Activated CD8-positive, alpha-beta memory T cell treated with anti-CD3 and anti-CD28 coated beads, Interleukin-2, amount 10 ng/mL, durations not matched to agents 7 days and 5 days (primary cell): ENCODE data around the gene HNRNPUL2. TPM values are rescaled to one million over a fixed set of nuclear protein-coding genes. Genes with fewer than 3 reads are reported as not detected.
"Not testable (repeated sequence)": the region's sequence is repeated elsewhere in the genome, so short reads cannot be mapped to it uniquely, and the experiment has no call there.

ENCODE experiments used
- ATAC-seq: fragments of 150-1000 bp; cut with Tn5 transposase; one replicate; pipeline ENCODE4 v1.10.0; 2021; ENCODE audit warnings: moderate library complexity
- CTCF ChIA-PET: fragments of 350-600 bp; sonication (Branson Sonifier 250); formaldehyde crosslinking; loops from one replicate; lab custom pipeline; 2021; ENCODE audit warnings: antibody characterized with exemption; lab: Charles Lee
- DNase-seq: peaks from one replicate; pipeline ENCODE4 v3.0.0-alpha.2; 2020
- H3K27ac Mint-ChIP-seq: one replicate; pipeline ENCODE4 v1.8.0; 2021; ENCODE audit warnings: mild to moderate bottlenecking, mixed read lengths
- H3K27me3 Mint-ChIP-seq: one replicate; pipeline ENCODE4 v1.8.0; 2021; ENCODE audit warnings: mixed read lengths
- H3K36me3 Mint-ChIP-seq: one replicate; pipeline ENCODE4 v1.8.0; 2021; ENCODE audit warnings: mild to moderate bottlenecking, mixed read lengths
- H3K4me1 Mint-ChIP-seq: one replicate; pipeline ENCODE4 v1.8.0; 2021; ENCODE audit warnings: mixed read lengths
- H3K4me3 Mint-ChIP-seq: one replicate; pipeline ENCODE4 v1.8.0; 2021; ENCODE audit warnings: mild to moderate bottlenecking, moderate library complexity, mixed read lengths
- H3K9me3 Mint-ChIP-seq: one replicate; pipeline ENCODE4 v1.8.0; 2022; ENCODE audit warnings: low read depth, mixed read lengths
- total RNA-seq, 2 experiments: library from RNA; stranded (reverse); gene quantifications; one replicate each; pipeline ENCODE4 v1.2.3, GENCODE V29; 2021

The HNRNPUL2 gene
- 10 to 100 TPM; 61.6 to 66.6 TPM for total RNA-seq

- Mint-ChIP-seq H3K9me3 (no peaks in the 10 kb centered on the region), H3K4me1 (peaks cover 48% of the 10 kb centered on the region), H3K4me3 (peak within 1 kb of the TSS; percentile 94), H3K27me3 (no peaks in the 10 kb centered on the region), H3K36me3 (peaks cover 53% of the 10 kb centered on the region), H3K27ac (peak within 1 kb of the TSS; percentile 98)
- DNase-seq (peak; percentile 99), ATAC-seq (peak; percentile 86)
- CTCF ChIA-PET, result interaction anchor here (0.7 to 2.3 kb wide), 23 partner anchors 10 to 302 kb away, joined by 3 to 11 read pairs (median 4); partner anchors contain the start of genes C11orf98, CSKMT, MTA2 and POLR2G
Observed at GRCh38 chr11:62727165-62727871, at the start of gene HNRNPUL2. HNRNPUL2 (minus strand) TSS chr11:62727457; CDS start chr11:62727156, 301 bp downstream.

GRCh38 chr11:62775646-62776045, 48.4 kb upstream of the HNRNPUL2 start:
- peaks cover 11% of the 10 kb centered on the region for H3K36me3 Mint-ChIP-seq
- no peaks in the 10 kb centered on the region for H3K9me3 Mint-ChIP-seq
- H3K4me3 Mint-ChIP-seq, result no peak overlapping the region
- no peak for ATAC-seq
- H3K4me1 Mint-ChIP-seq, result peaks cover 34% of the 10 kb centered on the region
- H3K27ac Mint-ChIP-seq, result peak overlapping the region; percentile 6
- no peak for DNase-seq
- CTCF ChIA-PET, result interaction anchor here (1.8 to 20.9 kb wide), 3 partner anchors 8 to 14 kb away, joined by 7 to 242 read pairs (median 7); partner anchors contain the start of genes POLR2G and TMEM179B
- H3K27me3 Mint-ChIP-seq, result no peaks in the 10 kb centered on the region

- H3K36me3 Mint-ChIP-seq, result peaks cover 11% of the 10 kb centered on the region
- H3K27me3 Mint-ChIP-seq, result no peaks in the 10 kb centered on the region
- H3K27ac Mint-ChIP-seq, result peak overlapping the region; percentile 11
- DNase-seq, result no peak
- no peak for ATAC-seq
- CTCF ChIA-PET, result interaction anchor here (0.7 to 20.9 kb wide), 4 partner anchors 13 to 58 kb away, joined by 3 to 242 read pairs (median 3); partner anchors contain the start of genes POLR2G, STX5 and TMEM179B
- no peak overlapping the region for H3K4me3 Mint-ChIP-seq
- H3K4me1 Mint-ChIP-seq, result peaks cover 44% of the 10 kb centered on the region
- no peaks in the 10 kb centered on the region for H3K9me3 Mint-ChIP-seq
Observed at GRCh38 chr11:62774407-62774806, 47.1 kb upstream of the HNRNPUL2 start.

- DNase-seq (peak; percentile 97), ATAC-seq (peak; percentile 89)
- Mint-ChIP-seq H3K4me3 (peak within 1 kb of the TSS; percentile 88), H3K27me3 (no peaks in the 10 kb centered on the region), H3K9me3 (no peaks in the 10 kb centered on the region), H3K4me1 (peaks cover 32% of the 10 kb centered on the region), H3K36me3 (peaks cover 11% of the 10 kb centered on the region), H3K27ac (peak within 1 kb of the TSS; percentile 95)
- CTCF ChIA-PET, result interaction anchor here (0.7 to 20.9 kb wide), 15 partner anchors 10 to 347 kb away, joined by 3 to 242 read pairs (median 5); partner anchors contain the start of genes HNRNPUL2, LBHD1, POLR2G and SLC3A2
Observed at GRCh38 chr11:62771144-62772021, 44.1 kb upstream of the HNRNPUL2 start, which contains the start of gene TAF6L. TAF6L (plus strand) TSS chr11:62771396; CDS start chr11:62775784, 4,388 bp downstream.

- peak; percentile 2 for ATAC-seq
- Mint-ChIP-seq H3K4me1 (peaks cover 30% of the 10 kb centered on the region), H3K36me3 (peaks cover 14% of the 10 kb centered on the region), H3K27me3 (no peaks in the 10 kb centered on the region), H3K9me3 (no peaks in the 10 kb centered on the region), H3K4me3 (peak overlapping the region; percentile 88), H3K27ac (peak overlapping the region; percentile 95)
- CTCF ChIA-PET, result interaction anchor here (0.7 to 20.9 kb wide), 14 partner anchors 9 to 346 kb away, joined by 3 to 242 read pairs (median 4); partner anchors contain the start of genes BSCL2, GNG3, HNRNPUL2 and LBHD1
- peak; percentile 53 for DNase-seq
Observed at GRCh38 chr11:62770778-62771143, 43.5 kb upstream of the HNRNPUL2 start.

GRCh38 chr11:62760867-62761227, 33.6 kb upstream of the HNRNPUL2 start:
- not testable (repeated sequence) for H3K36me3 Mint-ChIP-seq, H3K27me3 Mint-ChIP-seq, H3K9me3 Mint-ChIP-seq, DNase-seq, ATAC-seq
- CTCF ChIA-PET, result interaction anchor here (0.7 to 20.9 kb wide), 12 partner anchors 7 to 102 kb away, joined by 3 to 242 read pairs (median 6); partner anchors contain the start of genes HNRNPUL2, TAF6L, TMEM179B and TTC9C
- Mint-ChIP-seq H3K4me1 (peaks cover 17% of the 10 kb centered on the region), H3K27ac (peak overlapping the region; percentile 79), H3K4me3 (peak overlapping the region; percentile 95)

GRCh38 chr11:62757846-62758788, 30.9 kb upstream of the HNRNPUL2 start:
- H3K36me3 Mint-ChIP-seq, result peaks cover 2% of the 10 kb centered on the region
- H3K27me3 Mint-ChIP-seq, result no peaks in the 10 kb centered on the region
- no peak overlapping the region for H3K4me3 Mint-ChIP-seq
- H3K27ac Mint-ChIP-seq, result no peak overlapping the region
- H3K4me1 Mint-ChIP-seq, result peaks cover 27% of the 10 kb centered on the region
- no peaks in the 10 kb centered on the region for H3K9me3 Mint-ChIP-seq
- DNase-seq (no peak), ATAC-seq (no peak)
- CTCF ChIA-PET, result interaction anchor here (1.2 to 20.9 kb wide), 6 partner anchors 10 to 31 kb away, joined by 3 to 242 read pairs (median 4); partner anchors contain the start of genes HNRNPUL2, TAF6L and TMEM179B

GRCh38 chr11:62755086-62755615, 27.9 kb upstream of the HNRNPUL2 start:
- CTCF ChIA-PET, result interaction anchor here (1.1 to 8.2 kb wide), 4 partner anchors 13 to 33 kb away, joined by 3 to 45 read pairs (median 11); partner anchors contain the start of gene TAF6L
- Mint-ChIP-seq H3K36me3 (peaks cover 2% of the 10 kb centered on the region), H3K4me1 (peaks cover 24% of the 10 kb centered on the region), H3K27ac (peak overlapping the region; percentile 2), H3K4me3 (peak overlapping the region; percentile 99), H3K27me3 (no peaks in the 10 kb centered on the region), H3K9me3 (no peaks in the 10 kb centered on the region)
- no peak for DNase-seq
- no peak for ATAC-seq

- peaks cover 2% of the 10 kb centered on the region for H3K36me3 Mint-ChIP-seq
- DNase-seq (peak; percentile 99), ATAC-seq (peak; percentile 98)
- peak within 1 kb of the TSS; percentile 99 for H3K27ac Mint-ChIP-seq
- H3K27me3 Mint-ChIP-seq, result no peaks in the 10 kb centered on the region
- peaks cover 34% of the 10 kb centered on the region for H3K4me1 Mint-ChIP-seq
- peak within 1 kb of the TSS; percentile 99 for H3K4me3 Mint-ChIP-seq
- no peaks in the 10 kb centered on the region for H3K9me3 Mint-ChIP-seq
- CTCF ChIA-PET, result interaction anchor here (0.7 to 8.2 kb wide), 20 partner anchors 8 to 329 kb away, joined by 3 to 45 read pairs (median 5); partner anchors contain the start of genes BSCL2, C11orf98, CSKMT and GNG3
Observed at GRCh38 chr11:62753736-62754603, 26.7 kb upstream of the HNRNPUL2 start, which contains the start of gene ZBTB3. ZBTB3 (minus strand) TSS chr11:62754160; CDS start chr11:62753664, 496 bp downstream.

- Mint-ChIP-seq H3K36me3 (peaks cover 2% of the 10 kb centered on the region), H3K27me3 (no peaks in the 10 kb centered on the region), H3K4me1 (peaks cover 37% of the 10 kb centered on the region), H3K4me3 (peak overlapping the region; percentile 99), H3K9me3 (no peaks in the 10 kb centered on the region), H3K27ac (peak overlapping the region; percentile 99)
- CTCF ChIA-PET, result interaction anchor here (0.8 to 8.2 kb wide), 18 partner anchors 9 to 329 kb away, joined by 3 to 45 read pairs (median 6); partner anchors contain the start of genes BSCL2, C11orf98, CSKMT and GNG3
- no peak for ATAC-seq
- no peak for DNase-seq
Observed at GRCh38 chr11:62752994-62753735, 25.9 kb upstream of the HNRNPUL2 start.
